Lower leg skin (tissue), 4 donors: ENCODE measurements around the gene PPFIBP2. TPM values are rescaled to one million over a fixed set of nuclear protein-coding genes. Genes with fewer than 3 reads are reported as not detected.

ENCODE experiments used
- DNase-seq, 2 donors: peaks; one replicate each; pipeline ENCODE4 v3.0.0-alpha.2; 2019; ENCODE audit warnings: low spot score in 2 of 2
- H3K4me3 ChIP-seq: fragments of 200-600 bp; sonication (generic); 2 replicates; pipeline ENCODE4 v1.5.1; 2017; ENCODE audit warnings: mild to moderate bottlenecking, low read depth; ENCODE audit not compliant: poor library complexity, severe bottlenecking
- CTCF ChIP-seq, 3 donors: fragments of 450-650 bp; IDR thresholded peaks; one replicate each; pipeline ENCODE4 v1.5.1; 2016; ENCODE audit warnings: antibody characterized with exemption in 3 of 3, mild to moderate bottlenecking in 3 of 3, moderate library complexity in 2 of 3
- POLR2A ChIP-seq, 2 donors: fragments of 450-650 bp; IDR thresholded peaks; one replicate each; pipeline ENCODE4 v1.6.1; 2016 to 2017; ENCODE audit warnings: antibody characterized with exemption in 2 of 2, mild to moderate bottlenecking in 1 of 2, moderate library complexity in 1 of 2
- WGBS, 2 donors: methylation state at CpG; one replicate each; pipeline ENCODE4 v1.1.5; 2018; 5-methylcytosine and 5-hydroxymethylcytosine counted together
- intact Hi-C: fragments of 100-400 bp; cut with DNase I; formaldehyde crosslinking; loops from one replicate; pipeline ENCODE4 v1.15.0; 2023; ENCODE audit warnings: low total_unique reads
- total RNA-seq, 4 donors: library from RNA; depleted of rRNA; stranded (reverse); fragments of >200 nt; gene quantifications; one replicate each; pipeline ENCODE4 v1.1.0, GENCODE V29; 2016

Gene PPFIBP2
- total RNA-seq, 4 donors from 2014 or later = 56.6 to 87.1 (median 69.5) TPM

- intact Hi-C loops = no loop called here
- 93 to 95% methylated on average over 3 of the region's 3 CpGs for WGBS, 2 donors
- no peak for DNase-seq
- H3K4me3 ChIP-seq = no peak overlapping the region
- TF ChIP-seq POLR2A (IDR thresholded peaks at IDR 0.05) (no peak), CTCF (IDR thresholded peaks at IDR 0.05) (no peak)
Measured at GRCh38 chr11:7610393-7610792, 96.6 kb downstream of the PPFIBP2 start.

GRCh38 chr11:7611411-7611810, 97.6 kb downstream of the PPFIBP2 start:
- H3K4me3 ChIP-seq = no peak overlapping the region
- no peak for DNase-seq
- intact Hi-C loops = no loop called here
- WGBS, 2 donors = 47 to 63% methylated on average over 1 of the region's 1 CpG
- TF ChIP-seq POLR2A (IDR thresholded peaks at IDR 0.05) = no peak
- no peak for TF ChIP-seq CTCF (IDR thresholded peaks at IDR 0.05)

GRCh38 chr11:7612056-7612660, 98.4 kb downstream of the PPFIBP2 start:
- 45 to 62% methylated on average over 7 of the region's 7 CpGs for WGBS, 2 donors
- no peak overlapping the region for H3K4me3 ChIP-seq
- no peak for TF ChIP-seq POLR2A (IDR thresholded peaks at IDR 0.05)
- DNase-seq = no peak
- intact Hi-C loops = no loop called here

GRCh38 chr11:7612661-7613393, 99.0 kb downstream of the PPFIBP2 start:
- WGBS, 2 donors = 46 to 47% methylated on average over 4 of the region's 4 CpGs
- intact Hi-C loops = no loop called here
- TF ChIP-seq POLR2A (IDR thresholded peaks at IDR 0.05) (no peak), CTCF (IDR thresholded peaks at IDR 0.05) (no peak)
- no peak for DNase-seq
- H3K4me3 ChIP-seq = no peak overlapping the region

GRCh38 chr11:7613394-7613720, 99.6 kb downstream of the PPFIBP2 start:
- 83 to 84% methylated on average over 4 of the region's 4 CpGs for WGBS, 2 donors
- no peak overlapping the region for H3K4me3 ChIP-seq
- intact Hi-C loops = no loop called here
- TF ChIP-seq CTCF (IDR thresholded peaks at IDR 0.05) = no peak
- TF ChIP-seq POLR2A (IDR thresholded peaks at IDR 0.05) = no peak
- no peak for DNase-seq

- TF ChIP-seq POLR2A (IDR thresholded peaks at IDR 0.05) = no peak
- no peak for TF ChIP-seq CTCF (IDR thresholded peaks at IDR 0.05)
- intact Hi-C loops = no loop called here
- no peak overlapping the region for H3K4me3 ChIP-seq
- no peak for DNase-seq
Measured at GRCh38 chr11:7614656-7615055, 100.9 kb downstream of the PPFIBP2 start.
